Neural cell (in vitro differentiated cells): ENCODE measurements around the gene NF1. TPM values are rescaled to one million over a fixed set of nuclear protein-coding genes. Genes with fewer than 3 reads are reported as not detected.

Experiments used
- H2AFZ ChIP-seq: fragments of 200-600, 300-800 bp; sonication (generic), shearing (Covaris generic); 2 replicates; pipeline ENCODE4 v1.6.0; 2014; ENCODE audit warnings: low read depth, mild to moderate bottlenecking, antibody characterized with exemption, low read length, moderate library complexity
- H3F3A ChIP-seq: fragments of 200-600 bp; shearing (Covaris generic); 2 replicates; pipeline ENCODE4 v1.6.1; 2016; ENCODE audit warnings: mild to moderate bottlenecking, moderate library complexity, mixed read lengths, antibody characterized with exemption, low read length; ENCODE audit not compliant: insufficient read depth, poor library complexity, severe bottlenecking
- H3K27ac ChIP-seq: fragments of 200-600, 300-800 bp; sonication (generic), shearing (Covaris generic); 2 replicates; pipeline ENCODE4 v1.5.1; 2014; ENCODE audit warnings: mild to moderate bottlenecking, low read length, moderate library complexity
- H3K27me3 ChIP-seq: fragments of 300-800, 200-600 bp; sonication (generic), shearing (Covaris generic); 2 replicates; pipeline ENCODE4 v1.6.0; 2014; ENCODE audit warnings: mild to moderate bottlenecking, low read depth, low read length, moderate library complexity; ENCODE audit not compliant: insufficient read depth
- H3K36me3 ChIP-seq: fragments of 300-800, 200-600 bp; sonication (generic), shearing (Covaris generic); 2 replicates; pipeline ENCODE4 v1.5.1; 2014; ENCODE audit warnings: mild to moderate bottlenecking, antibody characterized with exemption, low read length, moderate library complexity; ENCODE audit not compliant: insufficient read depth
- H3K4me2 ChIP-seq: fragments of 300-800, 200-600 bp; sonication (generic), shearing (Covaris generic); 2 replicates; pipeline ENCODE4 v1.6.0; 2014; ENCODE audit warnings: mild to moderate bottlenecking, low read length
- H3K4me3 ChIP-seq: fragments of 300-800, 200-600 bp; sonication (generic), shearing (Covaris generic); 2 replicates; pipeline ENCODE4 v1.5.1; 2014; ENCODE audit warnings: mild to moderate bottlenecking, low read length, moderate library complexity
- H3K79me2 ChIP-seq: fragments of 200-600 bp; shearing (Covaris generic); replicated peaks from 2 replicates; pipeline ENCODE4 v1.6.0; 2014; ENCODE audit warnings: mild to moderate bottlenecking, low read length, moderate library complexity; ENCODE audit not compliant: insufficient read depth
- H3K9ac ChIP-seq: fragments of 300-800, 200-600 bp; sonication (generic), shearing (Covaris generic); 2 replicates; pipeline ENCODE4 v1.6.1; 2016; ENCODE audit warnings: mild to moderate bottlenecking, low read length, mixed read lengths
- H3K9me2 ChIP-seq: fragments of 200-600 bp; shearing (Covaris generic); 2 replicates; pipeline ENCODE4 v1.6.1; 2016; ENCODE audit warnings: mild to moderate bottlenecking, low read length, mixed read lengths; ENCODE audit not compliant: insufficient read depth
- H3K9me3 ChIP-seq: fragments of 200-600, 300-800 bp; sonication (generic), shearing (Covaris generic); 2 replicates; pipeline ENCODE4 v1.6.1; 2016; ENCODE audit warnings: mild to moderate bottlenecking, mixed run types, low read length, moderate library complexity, mixed read lengths
- H4K20me1 ChIP-seq: fragments of 200-600 bp; shearing (Covaris generic); 2 replicates; pipeline ENCODE4 v1.6.1; 2016; ENCODE audit warnings: mild to moderate bottlenecking, mixed run types; ENCODE audit not compliant: insufficient read depth
- EP300 ChIP-seq: fragments of 450-650 bp; conservative IDR thresholded peaks from 2 replicates; pipeline ENCODE4 v1.6.1; 2014; ENCODE audit warnings: antibody characterized with exemption, mild to moderate bottlenecking, moderate library complexity; ENCODE audit not compliant: poor library complexity, severe bottlenecking
- EZH2 ChIP-seq: fragments of 200-600, 300-800 bp; shearing (Covaris generic), sonication (generic); IDR thresholded peaks from 2 replicates; pipeline ENCODE4 v1.6.1; 2014; ENCODE audit warnings: antibody characterized with exemption, low read length, borderline replicate concordance, mild to moderate bottlenecking; ENCODE audit not compliant: insufficient read depth, poor library complexity, severe bottlenecking
- MXI1 ChIP-seq: fragments of 450-650 bp; conservative IDR thresholded peaks from 2 replicates; pipeline ENCODE4 v1.6.1; 2014; ENCODE audit warnings: antibody characterized with exemption, mild to moderate bottlenecking; ENCODE audit not compliant: poor library complexity, severe bottlenecking
- POLR2AphosphoS5 ChIP-seq: IDR thresholded peaks from 2 replicates; pipeline ENCODE4 v1.6.1; 2012
- RAD21 ChIP-seq: fragments of 450-650 bp; conservative IDR thresholded peaks from 2 replicates; pipeline ENCODE4 v1.6.1; 2014; ENCODE audit warnings: antibody characterized with exemption, mild to moderate bottlenecking, moderate library complexity
- SMC3 ChIP-seq: fragments of 450-650 bp; conservative IDR thresholded peaks from 2 replicates; pipeline ENCODE4 v1.6.1; 2014; ENCODE audit warnings: antibody characterized with exemption, mild to moderate bottlenecking, moderate library complexity; ENCODE audit not compliant: poor library complexity
- TAF1 ChIP-seq: IDR thresholded peaks from 2 replicates; pipeline ENCODE4 v1.6.1; 2012; ENCODE audit warnings: low read depth
- polyA plus RNA-seq: library from polyadenylated mRNA; depleted of rRNA; stranded (reverse); fragments of >200 nt; gene quantifications from 2 replicates; pipeline ENCODE4 v1.2.3, GENCODE V29; 2014
- TF ChIP-seq, protein P1 (sequence below): fragments of 450-650 bp; IDR thresholded peaks from 2 replicates; pipeline ENCODE4 v1.5.1; 2014; ENCODE audit warnings: antibody characterized with exemption, mild to moderate bottlenecking, moderate library complexity; ENCODE audit not compliant: poor library complexity, severe bottlenecking
- TF ChIP-seq, protein P2 (sequence below): IDR thresholded peaks from 2 replicates; pipeline ENCODE4 v1.6.1; 2012; ENCODE audit warnings: borderline replicate concordance

Gene NF1
- polyA plus RNA-seq, 1 donor from 2014 or later, result 22.4 TPM

DNA sequence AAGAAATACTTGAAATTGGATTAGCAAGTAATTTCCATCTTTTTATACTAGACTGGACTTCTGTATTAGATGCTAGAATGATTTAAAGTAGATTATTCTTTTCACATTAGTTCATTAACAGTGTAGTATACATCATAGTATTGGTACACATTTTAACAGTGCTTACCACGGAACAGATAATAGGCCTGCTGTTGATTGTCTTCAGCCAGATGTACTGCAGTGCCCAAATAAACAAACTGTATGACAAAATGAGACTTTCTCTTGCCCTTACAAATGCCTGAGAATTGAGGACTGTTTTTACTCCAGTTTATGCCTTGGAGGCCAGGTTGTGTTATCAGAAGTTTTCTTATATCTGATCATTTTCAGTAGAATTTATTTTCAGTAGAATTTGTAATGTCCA is 226.0 kb downstream of the NF1 start:
- Histone ChIP-seq H3F3A (no peaks in the 10 kb centered on the region), H3K9me2 (no peaks in the 10 kb centered on the region), H4K20me1 (no peaks in the 10 kb centered on the region), H3K9me3 (no peaks in the 10 kb centered on the region), H3K4me2 (no peak overlapping the region), H3K9ac (no peak overlapping the region), H2AFZ (no peak overlapping the region), H3K27me3 (no peaks in the 10 kb centered on the region), H3K36me3 (peaks cover 4% of the 10 kb centered on the region), H3K4me3 (no peak overlapping the region), H3K79me2 (no peaks in the 10 kb centered on the region), H3K27ac (no peak overlapping the region)
- TF ChIP-seq SMC3, result no peak
- no peak for TF ChIP-seq POLR2AphosphoS5
- no peak for TF ChIP-seq TAF1
- TF ChIP-seq, protein P1, sequence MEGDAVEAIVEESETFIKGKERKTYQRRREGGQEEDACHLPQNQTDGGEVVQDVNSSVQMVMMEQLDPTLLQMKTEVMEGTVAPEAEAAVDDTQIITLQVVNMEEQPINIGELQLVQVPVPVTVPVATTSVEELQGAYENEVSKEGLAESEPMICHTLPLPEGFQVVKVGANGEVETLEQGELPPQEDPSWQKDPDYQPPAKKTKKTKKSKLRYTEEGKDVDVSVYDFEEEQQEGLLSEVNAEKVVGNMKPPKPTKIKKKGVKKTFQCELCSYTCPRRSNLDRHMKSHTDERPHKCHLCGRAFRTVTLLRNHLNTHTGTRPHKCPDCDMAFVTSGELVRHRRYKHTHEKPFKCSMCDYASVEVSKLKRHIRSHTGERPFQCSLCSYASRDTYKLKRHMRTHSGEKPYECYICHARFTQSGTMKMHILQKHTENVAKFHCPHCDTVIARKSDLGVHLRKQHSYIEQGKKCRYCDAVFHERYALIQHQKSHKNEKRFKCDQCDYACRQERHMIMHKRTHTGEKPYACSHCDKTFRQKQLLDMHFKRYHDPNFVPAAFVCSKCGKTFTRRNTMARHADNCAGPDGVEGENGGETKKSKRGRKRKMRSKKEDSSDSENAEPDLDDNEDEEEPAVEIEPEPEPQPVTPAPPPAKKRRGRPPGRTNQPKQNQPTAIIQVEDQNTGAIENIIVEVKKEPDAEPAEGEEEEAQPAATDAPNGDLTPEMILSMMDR, result no peak
- no peak for TF ChIP-seq MXI1
- no peak for TF ChIP-seq EZH2
- no peak for TF ChIP-seq EP300
- TF ChIP-seq RAD21, result no peak
- TF ChIP-seq, protein P2, sequence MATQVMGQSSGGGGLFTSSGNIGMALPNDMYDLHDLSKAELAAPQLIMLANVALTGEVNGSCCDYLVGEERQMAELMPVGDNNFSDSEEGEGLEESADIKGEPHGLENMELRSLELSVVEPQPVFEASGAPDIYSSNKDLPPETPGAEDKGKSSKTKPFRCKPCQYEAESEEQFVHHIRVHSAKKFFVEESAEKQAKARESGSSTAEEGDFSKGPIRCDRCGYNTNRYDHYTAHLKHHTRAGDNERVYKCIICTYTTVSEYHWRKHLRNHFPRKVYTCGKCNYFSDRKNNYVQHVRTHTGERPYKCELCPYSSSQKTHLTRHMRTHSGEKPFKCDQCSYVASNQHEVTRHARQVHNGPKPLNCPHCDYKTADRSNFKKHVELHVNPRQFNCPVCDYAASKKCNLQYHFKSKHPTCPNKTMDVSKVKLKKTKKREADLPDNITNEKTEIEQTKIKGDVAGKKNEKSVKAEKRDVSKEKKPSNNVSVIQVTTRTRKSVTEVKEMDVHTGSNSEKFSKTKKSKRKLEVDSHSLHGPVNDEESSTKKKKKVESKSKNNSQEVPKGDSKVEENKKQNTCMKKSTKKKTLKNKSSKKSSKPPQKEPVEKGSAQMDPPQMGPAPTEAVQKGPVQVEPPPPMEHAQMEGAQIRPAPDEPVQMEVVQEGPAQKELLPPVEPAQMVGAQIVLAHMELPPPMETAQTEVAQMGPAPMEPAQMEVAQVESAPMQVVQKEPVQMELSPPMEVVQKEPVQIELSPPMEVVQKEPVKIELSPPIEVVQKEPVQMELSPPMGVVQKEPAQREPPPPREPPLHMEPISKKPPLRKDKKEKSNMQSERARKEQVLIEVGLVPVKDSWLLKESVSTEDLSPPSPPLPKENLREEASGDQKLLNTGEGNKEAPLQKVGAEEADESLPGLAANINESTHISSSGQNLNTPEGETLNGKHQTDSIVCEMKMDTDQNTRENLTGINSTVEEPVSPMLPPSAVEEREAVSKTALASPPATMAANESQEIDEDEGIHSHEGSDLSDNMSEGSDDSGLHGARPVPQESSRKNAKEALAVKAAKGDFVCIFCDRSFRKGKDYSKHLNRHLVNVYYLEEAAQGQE, result no peak

DNA sequence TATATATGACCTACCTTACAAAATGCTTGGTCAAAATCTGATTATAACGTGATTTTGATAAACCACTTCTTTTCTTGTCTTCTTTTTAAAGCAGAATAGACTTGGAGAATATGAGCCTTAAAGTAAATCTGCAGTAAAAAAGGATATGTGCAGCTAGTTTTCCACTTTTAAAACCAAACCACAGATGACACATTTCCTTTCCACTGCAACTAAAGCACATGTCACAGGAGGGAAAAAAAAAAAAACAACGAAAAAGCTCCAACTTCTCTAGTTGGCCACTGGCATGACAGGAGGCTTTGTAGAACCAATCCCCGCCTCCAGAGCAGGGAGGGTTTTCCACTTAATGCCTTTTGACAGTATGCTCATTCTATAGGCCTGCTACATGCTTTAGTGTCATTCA is 226.7 kb downstream of the NF1 start, which contains the start of gene EVI2A:
Gene EVI2A (minus strand): TSS at position 142 of the 400 bp plus-strand sequence. CDS start 2,609 bp downstream, outside the sequence.
- Histone ChIP-seq H3K27ac (no peak within 1 kb of the TSS), H3K9ac (no peak within 1 kb of the TSS)
- no peak for TF ChIP-seq EP300
- TF ChIP-seq EZH2, result no peak
- TF ChIP-seq TAF1, result no peak
- TF ChIP-seq POLR2AphosphoS5, result no peak
- TF ChIP-seq, protein P1, result no peak
- TF ChIP-seq MXI1, result no peak
- TF ChIP-seq, protein P2, result no peak
- TF ChIP-seq RAD21, result no peak
- TF ChIP-seq SMC3, result no peak

More for the DNA sequence above, 226.7 kb downstream of the NF1 start, which contains the start of gene EVI2A:
- H3K4me3 ChIP-seq, result no peak within 1 kb of the TSS
- H3K4me2 ChIP-seq, result no peak within 1 kb of the TSS
- no peaks in the 10 kb centered on the region for H3K27me3 ChIP-seq
- no peaks in the 10 kb centered on the region for H3F3A ChIP-seq
- no peaks in the 10 kb centered on the region for H3K9me3 ChIP-seq
- no peaks in the 10 kb centered on the region for H3K9me2 ChIP-seq
- no peak within 1 kb of the TSS for H2AFZ ChIP-seq
- no peaks in the 10 kb centered on the region for H4K20me1 ChIP-seq
- peaks cover 8% of the 10 kb centered on the region for H3K36me3 ChIP-seq
- no peaks in the 10 kb centered on the region for H3K79me2 ChIP-seq
